H1 (cell line): ENCODE data around the gene PBLD. TPM values are rescaled to one million over a fixed set of nuclear protein-coding genes. Genes with fewer than 3 reads are reported as not detected.

Experiments
- CTCF ChIA-PET: fragments of 300-600 bp; sonication (Branson Sonifier 250); formaldehyde crosslinking; loops from one replicate; lab custom pipeline; 2021; ENCODE audit not compliant: partially characterized antibody; lab: Charles Lee
- POLR2A ChIA-PET: fragments of 300-600 bp; sonication (Branson Sonifier 250); formaldehyde crosslinking; loops from one replicate; lab custom pipeline; 2021; ENCODE audit warnings: inconsistent platforms; ENCODE audit not compliant: partially characterized antibody; lab: Charles Lee
- DNase-seq, 2 experiments: peaks; one replicate each; pipeline versions ENCODE4 v3.0.0 to v3.0.0-alpha.2; 2010 to 2022; ENCODE audit warnings: low spot score in 2 of 2, low read depth in 1 of 2, mixed read lengths in 1 of 2
- FAIRE-seq: peaks from 2 replicates; lab custom pipeline; 2011; peaks lifted over from hg19 to GRCh38; lab: Jason Lieb, UNC
- H2AFZ ChIP-seq: 2 replicates; pipeline ENCODE4 v1.8.1; 2012; ENCODE audit warnings: low read length, inconsistent platforms
- H2AK5ac ChIP-seq: 2 replicates; pipeline ENCODE4 v1.6.1; 2013; ENCODE audit warnings: low read depth, low read length
- H2BK120ac ChIP-seq: replicated peaks from 2 replicates; pipeline ENCODE3; 2013; ENCODE audit warnings: low read depth, low read length, inconsistent platforms
- H2BK12ac ChIP-seq: 2 replicates; pipeline ENCODE4 v1.6.1; 2013; ENCODE audit warnings: low read depth, low read length
- H2BK15ac ChIP-seq: 2 replicates; pipeline ENCODE4 v1.6.1; 2013; ENCODE audit warnings: low read length
- H2BK20ac ChIP-seq: 2 replicates; pipeline ENCODE4 v1.6.1; 2013; ENCODE audit warnings: low read length
- H2BK5ac ChIP-seq: 2 replicates; pipeline ENCODE4 v1.6.1; 2013; ENCODE audit warnings: low read depth, low read length
- H3K14ac ChIP-seq: 2 replicates; pipeline ENCODE4 v1.6.1; 2013; ENCODE audit warnings: inconsistent platforms; ENCODE audit not compliant: insufficient read length
- H3K18ac ChIP-seq: 2 replicates; pipeline ENCODE4 v1.6.1; 2013; ENCODE audit warnings: low read length; ENCODE audit errors: extremely low read depth
- H3K23ac ChIP-seq: 2 replicates; pipeline ENCODE4 v1.6.1; 2013; ENCODE audit warnings: inconsistent platforms; ENCODE audit not compliant: insufficient read length
- H3K23me2 ChIP-seq: 2 replicates; pipeline ENCODE4 v1.6.1; 2013; ENCODE audit warnings: low read depth, low read length
- H3K27ac ChIP-seq: 2 replicates; pipeline ENCODE4 v1.6.1; 2011; ENCODE audit warnings: low read depth, low read length, inconsistent platforms
- H3K27me3 ChIP-seq, 4 experiments: replicated peaks in 1 of 4; 1 replicate in 1 of 4; 2 replicates in 3 of 4; pipeline versions ENCODE4 v1.6.1 to v1.8.1; 2011 to 2013; ENCODE audit warnings: low read length in 3 of 4, mild to moderate bottlenecking in 3 of 4, inconsistent platforms in 2 of 4, mixed read lengths in 2 of 4, moderate library complexity in 1 of 4; ENCODE audit not compliant: control insufficient read depth in 3 of 4, insufficient read depth in 3 of 4; ENCODE audit errors: extremely low read depth in 1 of 4
- H3K36me3 ChIP-seq, 4 experiments: 2 replicates each; pipeline versions ENCODE4 v1.6.1 to v1.8.1; 2011 to 2013; ENCODE audit warnings: mild to moderate bottlenecking in 4 of 4, low read length in 3 of 4, moderate library complexity in 2 of 4, control low read depth in 1 of 4, inconsistent platforms in 1 of 4; ENCODE audit not compliant: insufficient read depth in 4 of 4, control insufficient read depth in 2 of 4
- H3K4ac ChIP-seq: replicated peaks from 2 replicates; pipeline ENCODE3; 2013; ENCODE audit warnings: low read length, low read depth, mixed read lengths, inconsistent platforms; ENCODE audit not compliant: insufficient read length
- H3K4me1 ChIP-seq, 4 experiments: replicated peaks in 1 of 4; 1 replicate in 1 of 4; 2 replicates in 3 of 4; pipeline versions ENCODE4 v1.6.1 to v1.8.1; 2011 to 2013; ENCODE audit warnings: low read length in 3 of 4, inconsistent platforms in 2 of 4, mixed read lengths in 1 of 4; ENCODE audit not compliant: insufficient read depth in 4 of 4, control insufficient read depth in 3 of 4
- H3K4me2 ChIP-seq, 2 experiments: 2 replicates each; pipeline versions ENCODE4 v1.6.1 to v1.8.1; 2011 to 2013; ENCODE audit warnings: low read depth in 2 of 2, low read length in 2 of 2, control low read depth in 1 of 2, inconsistent platforms in 1 of 2, mild to moderate bottlenecking in 1 of 2; ENCODE audit not compliant: insufficient read depth in 1 of 2
- H3K4me3 ChIP-seq, 4 experiments: fragments of 200-600, 300-600 bp in 1 of 4; sonication (generic), shearing (Covaris generic), sonication (Bioruptor Twin) in 1 of 4; 2 replicates each; pipeline versions ENCODE4 v1.5.1 to v1.8.1; 2011 to 2016; ENCODE audit warnings: low read length in 4 of 4, low read depth in 3 of 4, control low read depth in 2 of 4, inconsistent platforms in 2 of 4, mild to moderate bottlenecking in 2 of 4, mixed read lengths in 1 of 4, moderate library complexity in 1 of 4; ENCODE audit not compliant: insufficient read depth in 2 of 4; ENCODE audit errors: extremely low read depth in 1 of 4
- H3K56ac ChIP-seq: replicated peaks from 2 replicates; pipeline ENCODE3; 2013; ENCODE audit warnings: low read depth, mild to moderate bottlenecking, mixed read lengths, low read length, inconsistent platforms; ENCODE audit not compliant: insufficient read length
- H3K79me1 ChIP-seq: 2 replicates; pipeline ENCODE4 v1.6.1; 2013; ENCODE audit warnings: low read depth, low read length, control low read depth
- H3K79me2 ChIP-seq, 2 experiments: 2 replicates each; pipeline versions ENCODE4 v1.6.1 to v1.8.1; 2012 to 2013; ENCODE audit warnings: low read length in 2 of 2, mild to moderate bottlenecking in 2 of 2, inconsistent platforms in 1 of 2; ENCODE audit not compliant: insufficient read depth in 2 of 2, control insufficient read depth in 1 of 2
- H3K9ac ChIP-seq, 4 experiments: replicated peaks in 1 of 4; 1 replicate in 1 of 4; 2 replicates in 3 of 4; pipeline versions ENCODE4 v1.6.1 to v1.8.1; 2011 to 2013; ENCODE audit warnings: low read depth in 3 of 4, low read length in 3 of 4, control low read depth in 2 of 4, mild to moderate bottlenecking in 2 of 4, moderate library complexity in 2 of 4, inconsistent platforms in 1 of 4; ENCODE audit errors: extremely low read depth in 1 of 4
- H3K9me3 ChIP-seq, 2 experiments: 2 replicates each; pipeline versions ENCODE4 v1.6.1 to v1.8.1; 2012 to 2013; ENCODE audit warnings: mild to moderate bottlenecking in 2 of 2, moderate library complexity in 2 of 2, control low read depth in 1 of 2, inconsistent platforms in 1 of 2, low read depth in 1 of 2, low read length in 1 of 2, mixed read lengths in 1 of 2; ENCODE audit not compliant: insufficient read depth in 2 of 2
- H4K20me1 ChIP-seq, 2 experiments: replicated peaks in 1 of 2; 2 replicates each; pipeline versions ENCODE3 to v1.8.1; 2011 to 2013; ENCODE audit warnings: inconsistent platforms in 2 of 2, low read length in 2 of 2, mild to moderate bottlenecking in 1 of 2; ENCODE audit not compliant: insufficient read depth in 2 of 2, control insufficient read depth in 1 of 2
- H4K5ac ChIP-seq: 2 replicates; pipeline ENCODE4 v1.6.1; 2013; ENCODE audit warnings: low read length, low read depth, mixed read lengths, inconsistent platforms; ENCODE audit not compliant: insufficient read length
- H4K8ac ChIP-seq: 2 replicates; pipeline ENCODE4 v1.8.0; 2013; ENCODE audit warnings: mild to moderate bottlenecking, moderate library complexity, low read length, inconsistent platforms; ENCODE audit not compliant: insufficient read depth; ENCODE audit errors: extremely low read depth
- H4K91ac ChIP-seq: replicated peaks from 2 replicates; pipeline ENCODE3; 2013; ENCODE audit warnings: low read length, mixed read lengths, inconsistent platforms; ENCODE audit not compliant: insufficient read length
- ATF3 ChIP-seq: IDR thresholded peaks from 2 replicates; pipeline ENCODE4 v1.6.1; 2011; ENCODE audit warnings: low read depth, mild to moderate bottlenecking, low read length; ENCODE audit not compliant: insufficient read depth
- BCL11A ChIP-seq, 2 experiments: IDR thresholded peaks; one replicate each; pipeline ENCODE4 v1.6.1; 2011; ENCODE audit warnings: low read depth in 2 of 2, low read length in 2 of 2, mild to moderate bottlenecking in 2 of 2
- BRCA1 ChIP-seq: IDR thresholded peaks from 2 replicates; pipeline ENCODE4 v1.6.1; 2012; ENCODE audit warnings: low read depth, low read length, improper control_type of control experiment
- CBX5 ChIP-seq: fragments of 300-800, 300-1000 bp; sonication (generic); IDR thresholded peaks from 2 replicates; pipeline ENCODE4 v1.7.1; 2016; ENCODE audit warnings: antibody characterized with exemption, low read length, low read depth
- CBX8 ChIP-seq: fragments of 300-800, 300-1000 bp; sonication (generic); IDR thresholded peaks from 2 replicates; pipeline ENCODE4 v1.7.1; 2016; ENCODE audit warnings: low read depth, low read length, borderline replicate concordance
- EP300 ChIP-seq, 2 experiments: IDR thresholded peaks; 1 replicate in 1 of 2; 2 replicates in 1 of 2; pipeline ENCODE4 v1.6.1; 2011 to 2012; ENCODE audit warnings: low read depth in 2 of 2, low read length in 2 of 2, mild to moderate bottlenecking in 2 of 2, borderline replicate concordance in 1 of 2, inconsistent platforms in 1 of 2, moderate library complexity in 1 of 2
- GTF2F1 ChIP-seq: IDR thresholded peaks from 2 replicates; pipeline ENCODE4 v1.6.1; 2012; ENCODE audit warnings: low read depth, low read length, improper control_type of control experiment, borderline replicate concordance
- RNF2 ChIP-seq: fragments of 200-900, 300-1000 bp; sonication (generic); IDR thresholded peaks from 2 replicates; pipeline ENCODE4 v1.7.1; 2016; ENCODE audit warnings: borderline replicate concordance, low read depth, mild to moderate bottlenecking, antibody characterized with exemption, low read length; ENCODE audit not compliant: poor library complexity, severe bottlenecking; ENCODE audit errors: missing control alignments
- SIRT6 ChIP-seq: IDR thresholded peaks from one replicate; pipeline ENCODE4 v1.7.1; 2012; ENCODE audit warnings: low read length, inconsistent platforms
- WGBS, 2 experiments: shearing (Covaris generic) in 1 of 2; methylation state at CpG; one replicate each; pipeline versions ENCODE4 v1.1.6 to v1.1.7; 2013 to 2015; ENCODE audit warnings: low lambda C conversion rate in 2 of 2, mixed read lengths in 2 of 2, inconsistent platforms in 1 of 2, low coverage in 1 of 2, missing lambda C conversion rate in 1 of 2; ENCODE audit not compliant: insufficient replicate concordance in 2 of 2, insufficient coverage in 1 of 2, insufficient read length in 1 of 2; ENCODE audit errors: extremely low coverage in 1 of 2, missing lambda C conversion rate in 1 of 2; 5-methylcytosine and 5-hydroxymethylcytosine counted together
- polyA plus RNA-seq, 7 experiments: library from polyadenylated mRNA; depleted of rRNA in 3 of 7; stranded (reverse) in 5 of 7; unstranded in 2 of 7; fragments of >200 nt in 5 of 7; fragments of 200-250 nt in 2 of 7; gene quantifications; 1 replicate in 5 of 7; 2 replicates in 1 of 7; 4 replicates in 1 of 7; pipeline versions ENCODE4 v1.2.1 to v1.2.3, GENCODE V29; 2011 to 2013; ENCODE audit warnings: missing spikeins in 2 of 7, mixed read lengths in 2 of 7
- total RNA-seq: library from RNA; stranded (reverse); fragmentation: NEBNext Ultra II Directional; extraction: Animal tissue kit (Norgen Biotek cat#: 25700); gene quantifications from 2 replicates; pipeline ENCODE4 v1.2.1, GENCODE V29; 2021

The PBLD gene
- total and polyA plus RNA-seq, 2 of the 8 experiments (the other 6 are each of a cell fraction or from before 2014, with no cell fraction given) = 0.56 to 2.0 TPM

GRCh38 chr10:68331455-68332258 lies 1.1 kb downstream of the PBLD start, which contains the start of gene HNRNPH3:
Gene HNRNPH3, plus strand, starts transcription at chr10:68332064. Its CDS starts 5,158 bp downstream, at chr10:68337222.
- Histone ChIP-seq H3K9me3 (no peaks in the 10 kb centered on the region), H4K8ac (peak within 1 kb of the TSS; percentile 100), H3K23ac (no peak within 1 kb of the TSS), H3K4ac (peak within 1 kb of the TSS; percentile 99), H3K79me2 (peaks cover 35 to 57% of the 10 kb centered on the region in 2 experiments), H2AFZ (no peak within 1 kb of the TSS), H3K9ac (peak within 1 kb of the TSS; percentile 97 to 100 (median 98)), H3K27ac (peak within 1 kb of the TSS; percentile 99), H3K4me3 (peak within 1 kb of the TSS; percentile 95 to 99 (median 98)), H4K91ac (peak within 1 kb of the TSS; percentile 99), H4K5ac (peak within 1 kb of the TSS; percentile 99), H2BK5ac (peak within 1 kb of the TSS; percentile 97), H3K14ac (no peak within 1 kb of the TSS), H2BK120ac (peak within 1 kb of the TSS; percentile 75), H3K56ac (peak within 1 kb of the TSS; percentile 94), H3K23me2 (peaks cover 4% of the 10 kb centered on the region; the same call in 1 of the 2 replicates), H2BK20ac (no peak within 1 kb of the TSS), H2BK12ac (peak within 1 kb of the TSS; percentile 86; the same call in 1 of the 2 replicates), H2BK15ac (no peak within 1 kb of the TSS), H2AK5ac (peak within 1 kb of the TSS; percentile 77; the same call in 1 of the 2 replicates), H3K4me1 (peaks cover 0 to 5% (median 4%) of the 10 kb centered on the region in 4 experiments; a peak in 4 of 7 replicates), H3K36me3 (peaks cover 0 to 16% (median 0%) of the 10 kb centered on the region in 4 experiments; a peak in 1 of 8 replicates), H3K79me1 (no peaks in the 10 kb centered on the region), H4K20me1 (peaks cover 17 to 21% of the 10 kb centered on the region in 2 experiments), H3K27me3 (no peaks in the 10 kb centered on the region; a peak in 1 of 7 replicates), H3K18ac (peak within 1 kb of the TSS; percentile 100), H3K4me2 (peak within 1 kb of the TSS; percentile 83 to 88)
- FAIRE-seq (peak; percentile 19), DNase-seq (peak; percentile 97 to 99)
- 0% methylated on average over 66 of the region's 73 CpGs; no CpG with 5 or more reads in 1 of the 2 experiments for WGBS, 2 experiments
- CTCF ChIA-PET = interaction anchor here (0.8 to 1.4 kb wide), 4 partner anchors 10 to 142 kb away, joined by 3 to 4 read pairs (median 3); no protein-coding TSS in a partner anchor
- POLR2A ChIA-PET = interaction anchor here (0.6 to 6.7 kb wide), 54 partner anchors 10 to 569 kb away, joined by 3 to 141 read pairs (median 4); partner anchors contain the start of genes ATOH7, DDX50, DNA2 and RUFY2
- TF ChIP-seq BCL11A (IDR thresholded peaks at IDR 0.05; ENCODE audit: low read depth in 2 of 2, low read length in 2 of 2) (no peak), RNF2 (no peak), BRCA1 (peak; percentile 99), ATF3 (0 out of 2 replicates have a peak, but pooled peaks have one; percentile 32), GTF2F1 (peak; percentile 94), CBX8 (no peak), SIRT6 (no peak), EP300 (IDR thresholded peaks at IDR 0.05; ENCODE audit: borderline replicate concordance in 1 of 2, low read depth in 2 of 2, low read length in 2 of 2) (no peak), CBX5 (no peak)
